K562 (cell line): ENCODE results near the gene STK4. TPM values are rescaled to one million over a fixed set of nuclear protein-coding genes. Genes with fewer than 3 reads are reported as not detected.

Experiments used
- ATAC-seq: fragments of 200-7000 bp; cut with Tn5 transposase; 3 replicates; pipeline ENCODE4 v1.9.1; 2020; ENCODE audit warnings: moderate library complexity
- BruUV-seq: library from RNA; stranded (reverse); fragments of 400-500 nt; replicated peaks from 2 replicates; lab custom pipeline; 2021; lab: Mats Ljungman, UMichigan
- CTCF ChIA-PET: fragments of 300-600 bp; formaldehyde crosslinking; extraction: SDS; loops from one replicate; lab custom pipeline; 2021; ENCODE audit warnings: low intra/inter-chr PET ratio; lab: Yijun Ruan, JAX
- POLR2A ChIA-PET: fragments of 300-600, 350-650 bp; sonication (Branson Sonifier 250); formaldehyde crosslinking; extraction: SDS; loops from one replicate; lab custom pipeline; 2021; ENCODE audit warnings: antibody characterized with exemption, inconsistent platforms; lab: Yijun Ruan, JAX
- DNase-seq, 4 experiments: peaks; one replicate each; pipeline versions ENCODE4 v3.0.0 to v3.0.0-alpha.2; 2011 to 2018; ENCODE audit warnings: low spot score in 3 of 4, mixed read lengths in 3 of 4; ENCODE audit errors: extremely low read depth in 1 of 4
- FAIRE-seq: peaks from 2 replicates; lab custom pipeline; 2011; peaks lifted over from hg19 to GRCh38; lab: Jason Lieb, UNC
- H2AFZ ChIP-seq: 2 replicates; pipeline ENCODE4 v1.6.0; 2011; ENCODE audit warnings: low read depth, low read length, control low read depth, inconsistent platforms
- H3K27ac ChIP-seq: fragments of 200-600 bp; 3 replicates; pipeline ENCODE4 v1.8.0; 2011; ENCODE audit warnings: low read depth, mild to moderate bottlenecking, control low read depth, inconsistent platforms, low read length, moderate library complexity, mixed read lengths; ENCODE audit errors: extremely low read depth
- H3K27me3 ChIP-seq, 2 experiments: fragments of 300-600 bp in 1 of 2; 2 replicates in 1 of 2; 3 replicates in 1 of 2; pipeline versions ENCODE4 v1.6.0 to v1.8.0; 2011; ENCODE audit warnings: inconsistent platforms in 2 of 2, low read length in 2 of 2, mild to moderate bottlenecking in 1 of 2, mixed read lengths in 1 of 2, moderate library complexity in 1 of 2; ENCODE audit not compliant: control insufficient read depth in 2 of 2, insufficient read depth in 2 of 2
- H3K36me3 ChIP-seq: fragments of 300-600 bp; 3 replicates; pipeline ENCODE4 v1.8.0; 2011; ENCODE audit warnings: mild to moderate bottlenecking, low read length, inconsistent platforms; ENCODE audit not compliant: control insufficient read depth, insufficient read depth
- H3K4me1 ChIP-seq, 2 experiments: fragments of 200-600 bp in 1 of 2; replicated peaks in 1 of 2; 2 replicates in 1 of 2; 3 replicates in 1 of 2; pipeline versions ENCODE4 v1.5.1 to v1.8.0; 2011; ENCODE audit warnings: inconsistent platforms in 2 of 2, low read length in 2 of 2, mild to moderate bottlenecking in 1 of 2, mixed read lengths in 1 of 2, moderate library complexity in 1 of 2; ENCODE audit not compliant: control insufficient read depth in 2 of 2, insufficient read depth in 2 of 2
- H3K4me2 ChIP-seq: 2 replicates; pipeline ENCODE4 v1.6.1; 2011; ENCODE audit warnings: low read length, control low read depth, inconsistent platforms, mixed read lengths; ENCODE audit not compliant: insufficient read depth
- H3K4me3 ChIP-seq: fragments of 200-600 bp; sonication (generic), shearing (Covaris generic); 2 replicates; pipeline ENCODE4 v1.5.1; 2016; ENCODE audit warnings: control low read depth, inconsistent platforms
- H3K79me2 ChIP-seq: fragments of 200-600 bp; 3 replicates; pipeline ENCODE4 v1.8.0; 2011; ENCODE audit warnings: low read length, inconsistent platforms; ENCODE audit not compliant: control insufficient read depth, insufficient read depth
- H3K9ac ChIP-seq, 2 experiments: 2 replicates each; pipeline versions ENCODE4 v1.6.0 to v1.6.1; 2011; ENCODE audit warnings: low read depth in 2 of 2, low read length in 2 of 2, control low read depth in 1 of 2, inconsistent platforms in 1 of 2, mild to moderate bottlenecking in 1 of 2, mixed read lengths in 1 of 2; ENCODE audit not compliant: insufficient read depth in 1 of 2
- H3K9me1 ChIP-seq: one replicate; pipeline ENCODE4 v1.6.0; 2011; ENCODE audit warnings: inconsistent platforms, mild to moderate bottlenecking, low read length, moderate library complexity; ENCODE audit not compliant: control insufficient read depth, insufficient read depth
- H3K9me3 ChIP-seq: replicated peaks from 2 replicates; pipeline ENCODE4 v1.5.1; 2011; ENCODE audit warnings: low read depth, low read length, inconsistent platforms; ENCODE audit not compliant: control insufficient read depth, insufficient read depth
- H4K20me1 ChIP-seq: replicated peaks from 2 replicates; pipeline ENCODE4 v1.6.1; 2011; ENCODE audit warnings: low read length, inconsistent platforms, mixed read lengths; ENCODE audit not compliant: control insufficient read depth, insufficient read depth
- CREB5 ChIP-seq: fragments of 250-450 bp; sonication (Bioruptor Pico); IDR thresholded peaks from 2 replicates; pipeline ENCODE4 v1.5.0; 2020; ENCODE audit warnings: mild to moderate bottlenecking
- E2F4 ChIP-seq: sonication (generic); formaldehyde crosslinking; IDR thresholded peaks from 2 replicates; pipeline ENCODE4 v1.8.0; 2022; ENCODE audit warnings: mild to moderate bottlenecking, low read depth, missing genetic modification reagents
- HMGXB4 ChIP-seq: sonication (generic); formaldehyde crosslinking; IDR thresholded peaks from 2 replicates; pipeline ENCODE4 v1.8.1; 2023; ENCODE audit warnings: mild to moderate bottlenecking, missing genetic modification reagents
- ILF3 ChIP-seq: fragments of 450-650 bp; IDR thresholded peaks from 2 replicates; pipeline ENCODE4 v1.6.1; 2018; ENCODE audit warnings: antibody characterized with exemption, mild to moderate bottlenecking, moderate library complexity, borderline replicate concordance
- IRF2 ChIP-seq: sonication (generic); formaldehyde crosslinking; IDR thresholded peaks from 2 replicates; pipeline ENCODE4 v1.8.1; 2022; ENCODE audit warnings: mild to moderate bottlenecking, missing genetic modification reagents
- MAFF ChIP-seq: IDR thresholded peaks from 2 replicates; pipeline ENCODE4 v1.6.1; 2012; ENCODE audit warnings: low read length, improper control_type of control experiment
- MECOM ChIP-seq: fragments of 250-450 bp; sonication (Bioruptor Pico); IDR thresholded peaks from 2 replicates; pipeline ENCODE4 v1.8.0; 2022; ENCODE audit warnings: inconsistent platforms
- MTA2 ChIP-seq: fragments of 450-650 bp; IDR thresholded peaks from 2 replicates; pipeline ENCODE4 v1.6.1; 2016; ENCODE audit warnings: low read depth
- NEUROD1 ChIP-seq: fragments of 150-350 bp; IDR thresholded peaks from 2 replicates; pipeline ENCODE4 v1.6.1; 2014; ENCODE audit warnings: borderline replicate concordance, low read length, low read depth; ENCODE audit not compliant: partially characterized antibody
- NR2C2 ChIP-seq, 2 experiments: fragments of 200-800 bp in 1 of 2; sonication (Bioruptor generic) in 1 of 2; sonication (generic) in 1 of 2; formaldehyde crosslinking in 1 of 2; IDR thresholded peaks; 2 replicates each; pipeline versions ENCODE4 v1.6.1 to v1.8.0; 2016 to 2022; ENCODE audit warnings: mild to moderate bottlenecking in 1 of 2, missing compliant biosample characterization in 1 of 2, missing genetic modification characterization in 1 of 2, missing genetic modification reagents in 1 of 2
- PRMT5 ChIP-seq: sonication (generic); formaldehyde crosslinking; IDR thresholded peaks from 2 replicates; pipeline ENCODE4 v1.5.0; 2020; ENCODE audit warnings: missing genetic modification reagents
- RBFOX2 ChIP-seq: fragments of 200-400 bp; formaldehyde crosslinking; IDR thresholded peaks from 2 replicates; pipeline ENCODE4 v1.6.1; 2017; ENCODE audit warnings: low read depth, mild to moderate bottlenecking, low read length, moderate library complexity
- WGBS: fragments of 100-300 bp; shearing (Covaris generic); methylation state at CpG from one replicate; pipeline ENCODE4 v1.1.6; 2016; ENCODE audit warnings: low coverage, mixed read lengths; ENCODE audit not compliant: insufficient coverage; ENCODE audit errors: missing lambda C conversion rate; 5-methylcytosine and 5-hydroxymethylcytosine counted together
- in situ Hi-C: fragments of 300-500 bp; cut with MboI; formaldehyde crosslinking; loops from 4 replicates; pipeline ENCODE4 v1.15.0; 2018; ENCODE audit warnings: inconsistent platforms, mixed read lengths
- intact Hi-C: fragments of 100-400 bp; cut with micrococcal nuclease; formaldehyde crosslinking; loops from 2 replicates; pipeline ENCODE4 v1.14.2; 2022
- polyA plus RNA-seq, 8 experiments: library from polyadenylated mRNA; depleted of rRNA in 4 of 8; stranded (reverse) in 5 of 8; unstranded in 3 of 8; fragments of >200 nt; fragmentation: Nextera tagmentation in 2 of 8; fragmentation: Illumina TruSeq in 1 of 8; extraction: Ambion mirVana in 2 of 8; extraction: Trizol in 1 of 8; gene quantifications; 2 replicates each; pipeline versions ENCODE4 v1.2.1 to v1.2.3, GENCODE V29; 2011 to 2014; ENCODE audit warnings: inconsistent platforms in 1 of 8, missing spikeins in 1 of 8
- total RNA-seq, 7 experiments: library from RNA; depleted of rRNA in 6 of 7; stranded (reverse); fragments of >200 nt in 6 of 7; fragmentation: Illumina TruSeq in 2 of 7; extraction: Trizol in 2 of 7; gene quantifications; 2 replicates each; pipeline versions ENCODE4 v1.2.1 to v1.2.3, GENCODE V29; 2011 to 2021; ENCODE audit warnings: low replicate concordance in 1 of 7

STK4 gene
- total and polyA plus RNA-seq, 9 of the 15 experiments (the other 6 are each of a cell fraction or from before 2014, with no cell fraction given): 11.9 to 30.6 (median 22.2) TPM

GRCh38 chr20:45088247-45088646, 121.9 kb downstream of the STK4 start:
- in situ Hi-C loops (no loop called here), intact Hi-C loops (no loop called here)
- H2AFZ ChIP-seq: no peak overlapping the region
- no peak overlapping the region for H3K4me2 ChIP-seq
- no peaks in the 10 kb centered on the region for H3K9me3 ChIP-seq
- ChIA-PET CTCF (no interaction called here), POLR2A (no interaction called here)
- no peaks in the 10 kb centered on the region for H4K20me1 ChIP-seq
- H3K27ac ChIP-seq: no peak overlapping the region
- no peak for ATAC-seq
- H3K4me1 ChIP-seq: no peaks in the 10 kb centered on the region
- no peaks in the 10 kb centered on the region for H3K79me2 ChIP-seq
- no TSS peak for BruUV-seq
- no peak for FAIRE-seq
- no peak overlapping the region for H3K4me3 ChIP-seq
- H3K36me3 ChIP-seq: no peaks in the 10 kb centered on the region
- H3K27me3 ChIP-seq: no peaks in the 10 kb centered on the region
- TF ChIP-seq E2F4 (CRISPR knock-in tag): no peak
- TF ChIP-seq CREB5 (CRISPR knock-in tag): no peak
- no peak for TF ChIP-seq PRMT5 (CRISPR knock-in tag)
- no peak for TF ChIP-seq MECOM
- no peak for TF ChIP-seq MTA2
- TF ChIP-seq ILF3: no peak
- TF ChIP-seq IRF2 (CRISPR knock-in tag): no peak
- no peak for TF ChIP-seq NEUROD1
- TF ChIP-seq HMGXB4 (CRISPR knock-in tag): no peak
- TF ChIP-seq MAFF: no peak
- no peak for TF ChIP-seq NR2C2 (CRISPR knock-in tag; IDR thresholded peaks at IDR 0.05)
- no peak for TF ChIP-seq NR2C2 (tag; IDR thresholded peaks at IDR 0.05)
- TF ChIP-seq RBFOX2: no peak
- no peaks in the 10 kb centered on the region for H3K9me1 ChIP-seq
- 63% methylated on average over 7 of the region's 7 CpGs for WGBS
- no peak for DNase-seq
- H3K9ac ChIP-seq: no peak overlapping the region
